Osteocyte (in vitro differentiated cells): ENCODE results near the gene LRSAM1. TPM values are rescaled to one million over a fixed set of nuclear protein-coding genes. Genes with fewer than 3 reads are reported as not detected.

ENCODE experiments used
- DNase-seq: peaks from one replicate; pipeline ENCODE4 v3.0.0; 2021; ENCODE audit warnings: mixed read lengths; ENCODE audit not compliant: unreplicated experiment; ENCODE audit errors: extremely low spot score
- H3K27ac Mint-ChIP-seq: one replicate; pipeline ENCODE4 v1.8.0; 2021; ENCODE audit warnings: mild to moderate bottlenecking, mixed read lengths; ENCODE audit not compliant: unreplicated experiment
- H3K27me3 Mint-ChIP-seq: one replicate; pipeline ENCODE4 v1.8.0; 2021; ENCODE audit warnings: mixed read lengths; ENCODE audit not compliant: unreplicated experiment
- H3K36me3 Mint-ChIP-seq: one replicate; pipeline ENCODE4 v1.8.0; 2021; ENCODE audit warnings: mixed read lengths; ENCODE audit not compliant: unreplicated experiment
- H3K4me1 Mint-ChIP-seq: one replicate; pipeline ENCODE4 v1.8.0; 2021; ENCODE audit warnings: mixed read lengths; ENCODE audit not compliant: unreplicated experiment
- H3K4me3 Mint-ChIP-seq: one replicate; pipeline ENCODE4 v1.8.0; 2021; ENCODE audit warnings: mild to moderate bottlenecking, moderate library complexity, mixed read lengths; ENCODE audit not compliant: unreplicated experiment
- H3K9me3 Mint-ChIP-seq: one replicate; pipeline ENCODE4 v1.8.0; 2021; ENCODE audit warnings: mixed read lengths; ENCODE audit not compliant: unreplicated experiment
- CTCF ChIP-seq: fragments of 200-600 bp; sonication (generic); IDR thresholded peaks from 2 replicates; pipeline ENCODE4 v1.5.0; 2021; ENCODE audit warnings: antibody characterized with exemption, mild to moderate bottlenecking, moderate library complexity
- total RNA-seq: library from RNA; stranded (reverse); gene quantifications from 2 replicates; pipeline ENCODE4 v1.2.1, GENCODE V29; 2021

Gene LRSAM1
- total RNA-seq, 1 donor from 2014 or later = 26.0 TPM

GRCh38 chr9:127543221-127543620 is 91.9 kb downstream of the LRSAM1 start:
- H3K4me3 Mint-ChIP-seq = no peak overlapping the region
- H3K4me1 Mint-ChIP-seq = peaks cover 91% of the 10 kb centered on the region
- peak overlapping the region; percentile 88 for H3K27ac Mint-ChIP-seq
- TF ChIP-seq CTCF = no peak
- no peaks in the 10 kb centered on the region for H3K27me3 Mint-ChIP-seq
- H3K9me3 Mint-ChIP-seq = no peaks in the 10 kb centered on the region
- H3K36me3 Mint-ChIP-seq = peaks cover 9% of the 10 kb centered on the region
- DNase-seq = no peak

GRCh38 chr9:127543973-127544533 is 92.7 kb downstream of the LRSAM1 start:
- H3K27me3 Mint-ChIP-seq = no peaks in the 10 kb centered on the region
- peaks cover 91% of the 10 kb centered on the region for H3K4me1 Mint-ChIP-seq
- no peak for DNase-seq
- H3K27ac Mint-ChIP-seq = peak overlapping the region; percentile 88
- H3K36me3 Mint-ChIP-seq = peaks cover 12% of the 10 kb centered on the region
- no peak overlapping the region for H3K4me3 Mint-ChIP-seq
- no peak for TF ChIP-seq CTCF
- no peaks in the 10 kb centered on the region for H3K9me3 Mint-ChIP-seq

- Mint-ChIP-seq H3K36me3 (peaks cover 12% of the 10 kb centered on the region), H3K4me1 (peaks cover 91% of the 10 kb centered on the region), H3K27me3 (no peaks in the 10 kb centered on the region), H3K9me3 (no peaks in the 10 kb centered on the region), H3K4me3 (peak overlapping the region; percentile 35), H3K27ac (peak overlapping the region; percentile 93)
- no peak for TF ChIP-seq CTCF
- DNase-seq = no peak
Measured at GRCh38 chr9:127545196-127546124, 94.2 kb downstream of the LRSAM1 start.

- Mint-ChIP-seq H3K36me3 (peaks cover 12% of the 10 kb centered on the region), H3K27me3 (no peaks in the 10 kb centered on the region), H3K27ac (peak overlapping the region; percentile 93), H3K4me1 (peaks cover 89% of the 10 kb centered on the region), H3K4me3 (peak overlapping the region; percentile 23), H3K9me3 (no peaks in the 10 kb centered on the region)
- TF ChIP-seq CTCF = no peak
- no peak for DNase-seq
Measured at GRCh38 chr9:127546125-127546832, 95.0 kb downstream of the LRSAM1 start.
